Hepatocyte (in vitro differentiated cells): Measurements from ENCODE around the gene GALNT8. TPM values are rescaled to one million over a fixed set of nuclear protein-coding genes. Genes with fewer than 3 reads are reported as not detected.

Source experiments
- DNase-seq: peaks from one replicate; pipeline ENCODE4 v3.0.0-alpha.2; 2016; ENCODE audit warnings: low spot score
- H2AFZ ChIP-seq: fragments of 200-600 bp; sonication (generic); 2 replicates; pipeline ENCODE4 v1.6.0; 2016; ENCODE audit warnings: antibody characterized with exemption, mild to moderate bottlenecking
- H3K27ac ChIP-seq: fragments of 200-600 bp; sonication (generic); 2 replicates; pipeline ENCODE4 v1.5.1; 2016; ENCODE audit warnings: mild to moderate bottlenecking
- H3K27me3 ChIP-seq: fragments of 200-600 bp; sonication (generic); 2 replicates; pipeline ENCODE4 v1.6.1; 2016
- H3K36me3 ChIP-seq: fragments of 200-600 bp; sonication (generic); replicated peaks from 2 replicates; pipeline ENCODE4 v1.5.1; 2016; ENCODE audit warnings: low read depth; ENCODE audit not compliant: insufficient read depth
- H3K4me1 ChIP-seq: fragments of 200-600 bp; sonication (generic); 2 replicates; pipeline ENCODE4 v1.5.1; 2016; ENCODE audit warnings: mild to moderate bottlenecking, moderate library complexity; ENCODE audit not compliant: insufficient read depth
- H3K4me2 ChIP-seq: fragments of 200-600 bp; sonication (generic); 2 replicates; pipeline ENCODE4 v1.6.0; 2016
- H3K4me3 ChIP-seq: fragments of 200-600 bp; sonication (generic); 2 replicates; pipeline ENCODE4 v1.5.1; 2016; ENCODE audit warnings: mild to moderate bottlenecking
- H3K79me2 ChIP-seq: fragments of 200-600 bp; sonication (generic); 2 replicates; pipeline ENCODE4 v1.6.0; 2017; ENCODE audit warnings: mild to moderate bottlenecking
- H3K9me2 ChIP-seq: fragments of 200-600 bp; sonication (generic); replicated peaks from 2 replicates; pipeline ENCODE4 v1.6.0; 2017; ENCODE audit warnings: mild to moderate bottlenecking; ENCODE audit not compliant: insufficient read depth
- H3K9me3 ChIP-seq: fragments of 200-600 bp; sonication (generic); 2 replicates; pipeline ENCODE4 v1.5.1; 2016; ENCODE audit warnings: low read depth, mild to moderate bottlenecking
- H4K20me1 ChIP-seq: fragments of 200-600 bp; sonication (generic); 2 replicates; pipeline ENCODE4 v1.6.0; 2016; ENCODE audit warnings: mild to moderate bottlenecking; ENCODE audit not compliant: insufficient read depth, poor library complexity, severe bottlenecking
- EZH2 ChIP-seq: fragments of 200-600 bp; sonication (generic); IDR thresholded peaks from 2 replicates; pipeline ENCODE4 v1.6.1; 2016; ENCODE audit warnings: antibody characterized with exemption, mild to moderate bottlenecking, borderline replicate concordance
- EZH2phosphoT487 ChIP-seq: fragments of 200-600 bp; sonication (generic); IDR thresholded peaks from one replicate; pipeline ENCODE4 v1.6.1; 2018; ENCODE audit warnings: antibody characterized with exemption, mild to moderate bottlenecking, low read depth, moderate library complexity; ENCODE audit not compliant: unreplicated experiment, severe bottlenecking
- WGBS: methylation state at CpG from one replicate; pipeline ENCODE4 v1.1.6; 2016; ENCODE audit warnings: low lambda C conversion rate; ENCODE audit errors: missing lambda C conversion rate; 5-methylcytosine and 5-hydroxymethylcytosine counted together
- polyA plus RNA-seq: library from polyadenylated mRNA; unstranded; fragments of >200 nt; fragmentation: Nextera tagmentation; extraction: Ambion mirVana; gene quantifications from 2 replicates; pipeline ENCODE4 v1.2.1, GENCODE V29; 2016
- total RNA-seq: library from RNA; depleted of rRNA; stranded (reverse); fragments of >200 nt; gene quantifications from 2 replicates; pipeline ENCODE4 v1.2.3, GENCODE V29; 2014
- TF ChIP-seq, protein P1 (sequence below): fragments of 200-600 bp; sonication (generic); IDR thresholded peaks from 2 replicates; pipeline ENCODE4 v1.5.1; 2016; ENCODE audit warnings: antibody characterized with exemption, mild to moderate bottlenecking; ENCODE audit not compliant: poor library complexity

The GALNT8 gene
- total and polyA plus RNA-seq, 2 experiments from 2014 or later, result 1.0 to 2.5 TPM

DNA sequence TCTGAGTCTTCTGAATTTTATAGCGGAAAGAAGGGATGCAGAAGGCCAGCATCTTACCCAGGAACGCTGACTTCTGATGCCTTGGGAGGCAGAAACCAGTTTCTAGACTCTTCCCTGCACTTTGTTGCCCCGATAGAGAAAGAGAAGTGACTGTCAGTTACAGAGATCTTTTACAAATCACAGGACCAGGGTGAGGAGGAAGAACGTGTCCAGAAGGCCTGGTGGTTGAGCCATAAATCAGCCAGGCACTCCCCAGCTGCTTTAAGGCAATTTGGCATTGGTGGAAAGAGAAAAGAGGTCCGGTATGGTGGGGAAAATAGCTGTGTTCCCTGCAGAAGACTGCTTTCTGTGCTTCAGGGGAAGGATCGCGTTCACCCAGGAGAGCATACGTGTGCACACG lies 100.8 kb downstream of the GALNT8 start:
- TF ChIP-seq, protein P1, sequence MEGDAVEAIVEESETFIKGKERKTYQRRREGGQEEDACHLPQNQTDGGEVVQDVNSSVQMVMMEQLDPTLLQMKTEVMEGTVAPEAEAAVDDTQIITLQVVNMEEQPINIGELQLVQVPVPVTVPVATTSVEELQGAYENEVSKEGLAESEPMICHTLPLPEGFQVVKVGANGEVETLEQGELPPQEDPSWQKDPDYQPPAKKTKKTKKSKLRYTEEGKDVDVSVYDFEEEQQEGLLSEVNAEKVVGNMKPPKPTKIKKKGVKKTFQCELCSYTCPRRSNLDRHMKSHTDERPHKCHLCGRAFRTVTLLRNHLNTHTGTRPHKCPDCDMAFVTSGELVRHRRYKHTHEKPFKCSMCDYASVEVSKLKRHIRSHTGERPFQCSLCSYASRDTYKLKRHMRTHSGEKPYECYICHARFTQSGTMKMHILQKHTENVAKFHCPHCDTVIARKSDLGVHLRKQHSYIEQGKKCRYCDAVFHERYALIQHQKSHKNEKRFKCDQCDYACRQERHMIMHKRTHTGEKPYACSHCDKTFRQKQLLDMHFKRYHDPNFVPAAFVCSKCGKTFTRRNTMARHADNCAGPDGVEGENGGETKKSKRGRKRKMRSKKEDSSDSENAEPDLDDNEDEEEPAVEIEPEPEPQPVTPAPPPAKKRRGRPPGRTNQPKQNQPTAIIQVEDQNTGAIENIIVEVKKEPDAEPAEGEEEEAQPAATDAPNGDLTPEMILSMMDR, result no peak
- TF ChIP-seq EZH2 (no peak), EZH2phosphoT487 (no peak)
- Histone ChIP-seq H3K27ac (no peak overlapping the region), H3K9me2 (no peaks in the 10 kb centered on the region), H3K4me2 (no peak overlapping the region), H2AFZ (no peak overlapping the region), H3K27me3 (peaks cover 21% of the 10 kb centered on the region), H3K4me1 (no peaks in the 10 kb centered on the region), H3K79me2 (no peaks in the 10 kb centered on the region), H3K9me3 (no peaks in the 10 kb centered on the region), H3K4me3 (no peak overlapping the region), H4K20me1 (no peaks in the 10 kb centered on the region), H3K36me3 (no peaks in the 10 kb centered on the region)
- no peak for DNase-seq
- WGBS, result 62% methylated on average over 9 of the region's 9 CpGs

Other genes starting within 250 kb of the GALNT8 start
- 9.8 and 11.5 TPM in 2 replicates for gene RAD51AP1, start 181.5 kb upstream of the GALNT8 start, total RNA-seq
- 4.6 and 5.4 TPM in 2 replicates for gene RAD51AP1, start 181.5 kb upstream of the GALNT8 start, polyA plus RNA-seq
- 34.1 and 34.7 TPM in 2 replicates for gene DYRK4, start 158.2 kb upstream of the GALNT8 start, total RNA-seq
- 42.0 and 50.3 TPM in 2 replicates for gene DYRK4, start 158.2 kb upstream of the GALNT8 start, polyA plus RNA-seq
- gene AKAP3, start 71.3 kb upstream of the GALNT8 start, total RNA-seq, result 0.68 and 3.5 TPM in 2 replicates
- gene AKAP3, start 71.3 kb upstream of the GALNT8 start, polyA plus RNA-seq, result 1.2 and 1.3 TPM in 2 replicates
- gene NDUFA9, start 71.3 kb upstream of the GALNT8 start, total RNA-seq, result 53.2 and 70.9 TPM in 2 replicates
- gene NDUFA9, start 71.3 kb upstream of the GALNT8 start, polyA plus RNA-seq, result 138 and 144 TPM in 2 replicates
- 0.27 and 0.36 TPM in 2 replicates for gene KCNA1, start 189.5 kb downstream of the GALNT8 start, total RNA-seq
- gene KCNA1, start 189.5 kb downstream of the GALNT8 start, polyA plus RNA-seq, result not detected in 2 replicates